IPS-18a (cell line): ENCODE data around the gene APBA2.
"Not testable (repeated sequence)": the region's sequence is repeated elsewhere in the genome, so short reads cannot be mapped to it uniquely, and the experiment has no call there.

ENCODE experiments used
- H3K27ac ChIP-seq: one replicate; pipeline ENCODE4 v1.5.1; 2013; ENCODE audit warnings: low read length
- H3K27me3 ChIP-seq: one replicate; pipeline ENCODE4 v1.6.1; 2013; ENCODE audit warnings: mild to moderate bottlenecking, low read length; ENCODE audit not compliant: control insufficient read depth, insufficient read depth
- H3K36me3 ChIP-seq: one replicate; pipeline ENCODE4 v1.6.1; 2013; ENCODE audit warnings: low read depth, low read length; ENCODE audit not compliant: control insufficient read depth
- H3K4me1 ChIP-seq: one replicate; pipeline ENCODE4 v1.6.1; 2013; ENCODE audit warnings: low read depth, low read length; ENCODE audit not compliant: control insufficient read depth
- H3K4me3 ChIP-seq: one replicate; pipeline ENCODE4 v1.5.1; 2013; ENCODE audit warnings: low read length
- H3K9ac ChIP-seq: one replicate; pipeline ENCODE4 v1.6.1; 2013; ENCODE audit warnings: mild to moderate bottlenecking, low read length, moderate library complexity
- H3K9me3 ChIP-seq: one replicate; pipeline ENCODE4 v1.6.1; 2013; ENCODE audit warnings: low read depth, low read length; ENCODE audit not compliant: control insufficient read depth

The APBA2 gene

GRCh38 chr15:29143909-29144635, 258.3 kb downstream of the APBA2 start:
- Histone ChIP-seq H3K27me3 (no peaks in the 10 kb centered on the region), H3K9me3 (no peaks in the 10 kb centered on the region), H3K4me1 (peaks cover 12% of the 10 kb centered on the region), H3K9ac (no peak overlapping the region), H3K27ac (no peak overlapping the region), H3K4me3 (no peak overlapping the region), H3K36me3 (no peaks in the 10 kb centered on the region)

DNA sequence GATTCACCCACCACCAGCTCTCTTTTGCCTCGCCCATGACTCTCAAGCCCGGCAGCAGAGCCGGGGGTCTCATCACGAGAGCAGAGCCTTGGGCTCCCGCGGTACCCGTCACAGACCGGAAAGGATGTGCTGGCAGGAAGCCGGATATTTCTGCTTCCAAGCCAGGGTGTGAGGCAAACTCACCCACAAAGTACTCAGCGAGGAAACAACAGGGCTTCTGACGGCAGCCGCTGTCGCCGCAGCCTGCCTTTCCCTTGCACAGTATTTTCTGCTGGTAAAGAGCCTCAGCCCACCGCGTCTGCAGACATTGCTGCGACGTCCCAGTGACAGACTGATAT, 263.9 kb downstream of the APBA2 start:
- Histone ChIP-seq H3K9me3 (peaks cover 4% of the 10 kb centered on the region), H3K4me3 (no peak overlapping the region), H3K27ac (no peak overlapping the region), H3K27me3 (no peaks in the 10 kb centered on the region), H3K36me3 (no peaks in the 10 kb centered on the region), H3K9ac (no peak overlapping the region), H3K4me1 (no peaks in the 10 kb centered on the region)

GRCh38 chr15:29150515-29151483, 265.0 kb downstream of the APBA2 start:
- H3K4me3 ChIP-seq = no peak overlapping the region
- peaks cover 4% of the 10 kb centered on the region for H3K9me3 ChIP-seq
- H3K36me3 ChIP-seq = no peaks in the 10 kb centered on the region
- H3K4me1 ChIP-seq = no peaks in the 10 kb centered on the region
- H3K27ac ChIP-seq = no peak overlapping the region
- no peaks in the 10 kb centered on the region for H3K27me3 ChIP-seq
- H3K9ac ChIP-seq = no peak overlapping the region

DNA sequence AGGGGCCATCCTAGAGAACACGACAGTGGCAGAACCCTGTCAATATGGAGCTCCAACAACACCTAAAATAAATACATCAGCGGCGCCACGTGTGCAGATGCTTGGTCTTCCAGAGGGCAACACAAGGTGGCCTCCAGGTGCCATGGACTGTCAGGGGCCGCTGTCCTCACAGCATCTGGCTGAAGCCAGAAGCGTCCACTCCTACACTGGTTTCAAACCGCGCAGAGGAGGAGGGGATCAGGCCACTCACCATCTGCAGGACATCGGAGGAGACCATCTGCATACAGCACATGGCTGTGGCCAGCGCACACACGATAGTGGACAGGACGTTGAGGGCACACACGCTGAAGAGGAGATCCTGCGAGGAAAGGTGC, 265.7 kb downstream of the APBA2 start:
- no peaks in the 10 kb centered on the region for H3K27me3 ChIP-seq
- no peak overlapping the region for H3K9ac ChIP-seq
- no peaks in the 10 kb centered on the region for H3K4me1 ChIP-seq
- H3K36me3 ChIP-seq = no peaks in the 10 kb centered on the region
- no peak overlapping the region for H3K27ac ChIP-seq
- no peak overlapping the region for H3K4me3 ChIP-seq
- peaks cover 4% of the 10 kb centered on the region for H3K9me3 ChIP-seq

DNA sequence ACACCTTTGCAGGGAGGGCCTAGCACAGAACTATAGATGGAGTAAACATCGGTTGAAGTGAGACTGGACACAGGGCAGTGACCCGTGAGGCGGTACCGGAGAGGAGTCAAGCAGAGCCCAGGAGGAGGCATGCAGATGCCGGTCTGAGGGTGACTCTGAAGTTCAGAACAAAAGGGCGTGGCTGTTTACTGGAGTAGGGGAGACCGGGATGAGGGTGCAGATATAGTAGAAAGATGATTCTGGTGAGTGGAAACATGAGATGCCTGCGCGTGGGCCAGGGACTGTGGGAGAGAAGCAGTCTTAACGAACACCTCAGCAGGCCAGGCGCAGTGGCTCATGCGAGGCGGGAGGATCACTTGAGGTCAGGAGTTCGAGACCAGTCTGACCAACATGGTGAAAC, 270.7 kb downstream of the APBA2 start:
- Histone ChIP-seq H3K27me3 (no peaks in the 10 kb centered on the region), H3K9me3 (peaks cover 8% of the 10 kb centered on the region)

DNA sequence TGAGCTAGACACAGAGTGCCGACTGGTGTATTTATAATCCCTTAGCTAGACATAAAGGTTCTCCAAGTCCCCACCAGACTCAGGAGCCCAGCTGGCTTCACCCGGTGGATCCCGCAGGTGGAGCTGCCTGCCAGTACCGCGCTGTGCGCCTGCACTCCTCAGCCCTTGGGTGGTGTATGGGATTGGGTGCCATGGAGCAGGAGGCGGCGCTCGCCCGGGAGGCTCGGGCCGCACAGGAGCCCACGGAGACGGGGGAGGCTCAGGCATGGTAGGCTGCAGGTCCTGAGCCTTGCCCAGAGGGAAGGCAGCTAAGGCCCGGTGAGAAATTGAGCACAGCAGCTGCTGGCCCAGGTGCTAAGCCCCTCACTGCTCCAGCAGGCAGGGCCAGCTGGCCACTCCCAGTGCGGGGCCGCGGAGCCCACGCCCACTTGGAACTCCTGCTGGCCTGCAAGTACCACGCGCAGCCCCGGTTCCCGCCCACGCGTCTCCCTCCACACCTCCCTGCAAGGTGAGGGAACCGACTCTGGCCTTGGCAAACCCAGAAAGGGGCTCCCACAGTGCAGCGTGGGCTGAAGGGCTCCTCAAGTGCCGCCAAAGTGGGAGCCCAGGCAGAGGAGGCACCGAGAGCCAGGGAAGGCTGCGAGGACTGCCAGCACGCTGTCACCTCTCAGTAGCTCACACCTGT, 274.1 kb downstream of the APBA2 start:
- H3K36me3 ChIP-seq = no peaks in the 10 kb centered on the region
- no peak overlapping the region for H3K4me3 ChIP-seq
- peaks cover 5% of the 10 kb centered on the region for H3K9me3 ChIP-seq
- no peak overlapping the region for H3K9ac ChIP-seq
- no peaks in the 10 kb centered on the region for H3K27me3 ChIP-seq
- H3K4me1 ChIP-seq = no peaks in the 10 kb centered on the region
- no peak overlapping the region for H3K27ac ChIP-seq

More for the DNA sequence above, 270.7 kb downstream of the APBA2 start:
- Histone ChIP-seq H3K36me3 (no peaks in the 10 kb centered on the region), H3K9ac (no peak overlapping the region), H3K4me3 (no peak overlapping the region), H3K27ac (no peak overlapping the region), H3K4me1 (no peaks in the 10 kb centered on the region)

GRCh38 chr15:29162411-29162810, 276.6 kb downstream of the APBA2 start:
- no peak overlapping the region for H3K27ac ChIP-seq
- H3K36me3 ChIP-seq = no peaks in the 10 kb centered on the region
- H3K9me3 ChIP-seq = peaks cover 5% of the 10 kb centered on the region
- H3K4me3 ChIP-seq = no peak overlapping the region
- no peaks in the 10 kb centered on the region for H3K4me1 ChIP-seq
- no peaks in the 10 kb centered on the region for H3K27me3 ChIP-seq
- no peak overlapping the region for H3K9ac ChIP-seq

DNA sequence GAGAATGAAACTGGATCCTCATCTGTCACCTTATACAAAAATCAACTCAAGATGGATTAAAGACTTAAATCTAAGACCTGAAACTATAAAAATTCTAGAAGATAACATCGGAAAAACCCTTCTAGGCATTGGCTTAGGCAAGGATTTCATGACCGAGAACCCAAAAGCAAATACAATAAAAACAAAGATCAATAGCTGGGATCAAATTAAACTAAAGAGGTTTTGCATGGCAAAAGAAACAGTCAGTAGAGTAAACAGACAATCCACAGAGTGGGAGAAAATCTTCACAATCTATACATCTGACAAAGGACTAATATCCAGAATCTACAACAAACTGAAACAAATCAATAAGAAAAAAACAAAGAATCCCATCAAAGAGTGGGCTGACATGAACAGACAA, 281.3 kb downstream of the APBA2 start:
- H3K36me3 ChIP-seq, H3K27ac ChIP-seq, H3K9ac ChIP-seq, H3K9me3 ChIP-seq, H3K27me3 ChIP-seq, H3K4me1 ChIP-seq, H3K4me3 ChIP-seq: not testable (repeated sequence)
